Esophagus muscularis mucosa (tissue), 4 donors: ENCODE results near the gene SLBP. TPM values are rescaled to one million over a fixed set of nuclear protein-coding genes. Genes with fewer than 3 reads are reported as not detected.

Source experiments
- DNase-seq: peaks from one replicate; pipeline ENCODE4 v3.0.0-alpha.2; 2017; ENCODE audit errors: extremely low spot score
- H3K27ac ChIP-seq, 4 donors: fragments of 200-600 bp; sonication (generic); replicated peaks in 1 of 4; 1 replicate in 3 of 4; 2 replicates in 1 of 4; pipeline ENCODE4 v1.5.1; 2016 to 2019; ENCODE audit warnings: mild to moderate bottlenecking in 1 of 4
- H3K27me3 ChIP-seq, 4 donors: fragments of 200-600 bp; sonication (generic); one replicate each; pipeline versions ENCODE4 v1.5.1 to v1.6.0; 2016 to 2019
- H3K36me3 ChIP-seq, 4 donors: fragments of 200-600 bp; sonication (generic); one replicate each; pipeline ENCODE4 v1.5.1; 2016 to 2019
- H3K4me1 ChIP-seq, 4 donors: fragments of 200-600 bp; sonication (generic); one replicate each; pipeline ENCODE4 v1.5.1; 2016 to 2019
- H3K4me3 ChIP-seq, 4 donors: fragments of 200-600 bp; sonication (generic); 1 replicate in 2 of 4; 2 replicates in 2 of 4; pipeline ENCODE4 v1.5.1; 2016 to 2019; ENCODE audit warnings: mild to moderate bottlenecking in 4 of 4, moderate library complexity in 1 of 4
- H3K9me3 ChIP-seq, 4 donors: fragments of 200-600 bp; sonication (generic); 1 replicate in 3 of 4; 2 replicates in 1 of 4; pipeline ENCODE4 v1.5.1; 2016 to 2019
- CTCF ChIP-seq, 3 experiments: fragments of 200-600 bp in 2 of 3; fragments of 450-650 bp in 1 of 3; sonication (generic) in 2 of 3; IDR thresholded peaks; one replicate each; pipeline ENCODE4 v1.5.1; 2017 to 2019; ENCODE audit warnings: antibody characterized with exemption in 3 of 3, mild to moderate bottlenecking in 2 of 3, moderate library complexity in 1 of 3
- EP300 ChIP-seq: sonication (generic); formaldehyde crosslinking; IDR thresholded peaks from one replicate; pipeline ENCODE4 v1.6.1; 2017; ENCODE audit warnings: antibody characterized with exemption
- POLR2A ChIP-seq: fragments of 450-650 bp; IDR thresholded peaks from one replicate; pipeline ENCODE4 v1.6.1; 2017; ENCODE audit warnings: antibody characterized with exemption, moderate library complexity, mild to moderate bottlenecking, low read depth
- POLR2AphosphoS5 ChIP-seq, 2 donors: sonication (generic); formaldehyde crosslinking; IDR thresholded peaks; one replicate each; pipeline ENCODE4 v1.6.1; 2017; ENCODE audit warnings: antibody characterized with exemption in 2 of 2
- WGBS: methylation state at CpG from one replicate; pipeline ENCODE4 v1.1.5; 2018; 5-methylcytosine and 5-hydroxymethylcytosine counted together
- intact Hi-C: fragments of 100-400 bp; cut with DNase I; formaldehyde crosslinking; loops from one replicate; pipeline ENCODE4 v1.15.1; 2023
- total RNA-seq, 4 donors: library from RNA; depleted of rRNA; stranded (reverse); fragments of >200 nt; gene quantifications; one replicate each; pipeline versions ENCODE4 v1.1.0 to v1.2.1, GENCODE V29; 2016

SLBP gene
- total RNA-seq, 4 donors from 2014 or later: 41.5 to 56.1 (median 45.5) TPM

GRCh38 chr4:1727117-1728031, 15.3 kb upstream of the SLBP start:
- H3K27ac ChIP-seq: peak overlapping the region; percentile 12 to 64 (median 44)
- no peaks in the 10 kb centered on the region for H3K27me3 ChIP-seq
- no peak for DNase-seq
- intact Hi-C loops: loop anchor here (10.0 kb wide), 1 partner anchor 373 kb away; no protein-coding TSS in a partner anchor
- TF ChIP-seq EP300: no peak
- TF ChIP-seq CTCF (IDR thresholded peaks at IDR 0.05): no peak
- peak in 1 of 2 donors; percentile 49 for TF ChIP-seq POLR2AphosphoS5 (IDR thresholded peaks at IDR 0.05)
- 69% methylated on average over 18 of the region's 18 CpGs for WGBS
- no peaks in the 10 kb centered on the region for H3K9me3 ChIP-seq
- peaks cover 0 to 58% (median 45%) of the 10 kb centered on the region in 4 donors for H3K36me3 ChIP-seq
- peak overlapping the region in 2 of 4 donors; percentile 15 to 18 for H3K4me3 ChIP-seq
- H3K4me1 ChIP-seq: peaks cover 31 to 52% (median 45%) of the 10 kb centered on the region in 4 donors

GRCh38 chr4:1726146-1726934, 14.2 kb upstream of the SLBP start:
- TF ChIP-seq EP300 (no peak), POLR2AphosphoS5 (IDR thresholded peaks at IDR 0.05) (peak in 1 of 2 donors; percentile 62), CTCF (IDR thresholded peaks at IDR 0.05) (peak; percentile 96 to 100 (median 97))
- Histone ChIP-seq H3K36me3 (peaks cover 0 to 48% (median 35%) of the 10 kb centered on the region in 4 donors), H3K9me3 (no peaks in the 10 kb centered on the region), H3K27me3 (no peaks in the 10 kb centered on the region), H3K4me3 (no peak overlapping the region), H3K27ac (peak overlapping the region; percentile 12 to 57 (median 44)), H3K4me1 (peaks cover 40 to 62% (median 56%) of the 10 kb centered on the region in 4 donors)
- 61% methylated on average over 17 of the region's 17 CpGs for WGBS
- intact Hi-C loops: loop anchor here (10.0 kb wide), 1 partner anchor 372 kb away; no protein-coding TSS in a partner anchor
- DNase-seq: peak; percentile 97

- Histone ChIP-seq H3K27me3 (no peaks in the 10 kb centered on the region), H3K9me3 (no peaks in the 10 kb centered on the region), H3K4me3 (no peak overlapping the region), H3K27ac (no peak overlapping the region), H3K4me1 (peaks cover 40 to 63% (median 57%) of the 10 kb centered on the region in 4 donors), H3K36me3 (peaks cover 0 to 40% (median 27%) of the 10 kb centered on the region in 4 donors)
- WGBS: 83% methylated on average over 10 of the region's 10 CpGs
- TF ChIP-seq EP300 (no peak), CTCF (IDR thresholded peaks at IDR 0.05) (no peak), POLR2AphosphoS5 (IDR thresholded peaks at IDR 0.05) (no peak), POLR2A (no peak)
- intact Hi-C loops: loop anchor here (1.0 to 10.0 kb wide), 2 partner anchors 32 to 371 kb away; no protein-coding TSS in a partner anchor
- DNase-seq: no peak
Observed at GRCh38 chr4:1725521-1725920, 13.4 kb upstream of the SLBP start.

- peaks cover under 1 to 36% (median 22%) of the 10 kb centered on the region in 4 donors for H3K36me3 ChIP-seq
- 71% methylated on average over 12 of the region's 12 CpGs for WGBS
- H3K27me3 ChIP-seq: no peaks in the 10 kb centered on the region
- TF ChIP-seq EP300 (no peak), POLR2A (no peak), CTCF (IDR thresholded peaks at IDR 0.05) (no peak), POLR2AphosphoS5 (IDR thresholded peaks at IDR 0.05) (no peak)
- intact Hi-C loops: loop anchor here (10.0 kb wide), 1 partner anchor 368 kb away; no protein-coding TSS in a partner anchor
- H3K27ac ChIP-seq: peak overlapping the region; percentile 15 to 57 (median 30)
- no peak for DNase-seq
- peak overlapping the region in 2 of 4 donors; percentile 2 to 14 for H3K4me3 ChIP-seq
- H3K4me1 ChIP-seq: peaks cover 50 to 68% (median 63%) of the 10 kb centered on the region in 4 donors
- H3K9me3 ChIP-seq: no peaks in the 10 kb centered on the region
Observed at GRCh38 chr4:1723131-1723801, 11.1 kb upstream of the SLBP start.
